Measurements from ENCODE around the gene NHEJ1.

The NHEJ1 gene

GRCh38 chr2:219124381-219125110 lies 36.1 kb downstream of the NHEJ1 start:
- DNase-seq (ENCODE audit: low read depth in 2 of 3, low spot score in 1 of 3), result no peak

- DNase-seq (ENCODE audit: low read depth in 2 of 3, low spot score in 1 of 3), result no peak
Measured at GRCh38 chr2:219123356-219124135, 37.1 kb downstream of the NHEJ1 start.

GRCh38 chr2:219122202-219122980 lies 38.2 kb downstream of the NHEJ1 start:
- no peak for DNase-seq (ENCODE audit: low read depth in 2 of 3, low spot score in 1 of 3)

- DNase-seq (ENCODE audit: low read depth in 2 of 3, low spot score in 1 of 3), result no peak
Measured at GRCh38 chr2:219120082-219120481, 40.5 kb downstream of the NHEJ1 start.

- DNase-seq (ENCODE audit: low read depth in 2 of 3, low spot score in 1 of 3), result peak; percentile 29 to 58 (median 50)
Measured at GRCh38 chr2:219119422-219120043, 41.1 kb downstream of the NHEJ1 start.

- no peak for DNase-seq (ENCODE audit: low read depth in 2 of 3, low spot score in 1 of 3)
Measured at GRCh38 chr2:219118504-219118903, 42.1 kb downstream of the NHEJ1 start.

GRCh38 chr2:219116776-219117646 lies 43.6 kb downstream of the NHEJ1 start:
- no peak for DNase-seq (ENCODE audit: low read depth in 2 of 3, low spot score in 1 of 3)

- DNase-seq (ENCODE audit: low read depth in 2 of 3, low spot score in 1 of 3), result no peak
Measured at GRCh38 chr2:219112651-219113338, 47.8 kb downstream of the NHEJ1 start.

- no peak for DNase-seq (ENCODE audit: low read depth in 2 of 3, low spot score in 1 of 3)
Measured at GRCh38 chr2:219112062-219112406, 48.6 kb downstream of the NHEJ1 start.

GRCh38 chr2:219111375-219112061 lies 49.1 kb downstream of the NHEJ1 start:
- DNase-seq (ENCODE audit: low read depth in 2 of 3, low spot score in 1 of 3), result no peak

GRCh38 chr2:219109471-219109870 lies 51.1 kb downstream of the NHEJ1 start:
- DNase-seq (ENCODE audit: low read depth in 2 of 3, low spot score in 1 of 3), result peak; percentile 24 to 28 (median 28)

GRCh38 chr2:219107758-219108157 lies 52.9 kb downstream of the NHEJ1 start:
- DNase-seq (ENCODE audit: low read depth in 2 of 3, low spot score in 1 of 3), result no peak

- DNase-seq (ENCODE audit: low read depth in 2 of 3, low spot score in 1 of 3), result no peak
Measured at GRCh38 chr2:219106251-219106650, 54.4 kb downstream of the NHEJ1 start.

GRCh38 chr2:219104107-219105035 lies 56.2 kb downstream of the NHEJ1 start:
- peak in 1 of 3 donors; percentile 19 for DNase-seq (ENCODE audit: low read depth in 2 of 3, low spot score in 1 of 3)

GRCh38 chr2:219099329-219099728 lies 61.3 kb downstream of the NHEJ1 start:
- DNase-seq (ENCODE audit: low read depth in 2 of 3, low spot score in 1 of 3), result no peak

GRCh38 chr2:219095406-219095935 lies 65.1 kb downstream of the NHEJ1 start:
- DNase-seq (ENCODE audit: low read depth in 2 of 3, low spot score in 1 of 3), result no peak

- no peak for DNase-seq (ENCODE audit: low read depth in 2 of 3, low spot score in 1 of 3)
Measured at GRCh38 chr2:219094171-219094570, 66.4 kb downstream of the NHEJ1 start.

Data from stimulated activated CD4-positive, alpha-beta T cell treated with anti-CD3 and anti-CD28 coated beads, Interleukin-12 subunit alpha, Interleukin-12 subunit beta, amount 100 ng/mL, for 48 hours (primary cell).